ENCODE results near the gene PROC.

PROC gene

GRCh38 chr2:127418300-127419111 is at the start of gene PROC:
TSS of gene PROC (plus strand) at chr2:127418427. CDS start at chr2:127419943, 1,516 bp downstream.
- no peak for DNase-seq (ENCODE audit: low read depth)

- DNase-seq (ENCODE audit: low read depth) = no peak
These were observed 48.2 kb upstream of the PROC start for GRCh38 chr2:127370010-127370409.

GRCh38 chr2:127371037-127371436 is 47.2 kb upstream of the PROC start:
- DNase-seq (ENCODE audit: low read depth) = no peak

GRCh38 chr2:127373362-127374083 is 44.7 kb upstream of the PROC start:
- DNase-seq (ENCODE audit: low read depth) = no peak

- no peak for DNase-seq (ENCODE audit: low read depth)
These were observed 42.0 kb upstream of the PROC start for GRCh38 chr2:127376257-127376656.

GRCh38 chr2:127377262-127377661 is 41.0 kb upstream of the PROC start:
- no peak for DNase-seq (ENCODE audit: low read depth)

- DNase-seq (ENCODE audit: low read depth) = no peak
These were observed 39.5 kb upstream of the PROC start for GRCh38 chr2:127378720-127379119.

GRCh38 chr2:127379712-127380355 is 38.4 kb upstream of the PROC start:
- DNase-seq (ENCODE audit: low read depth) = no peak

- no peak for DNase-seq (ENCODE audit: low read depth)
These were observed 36.5 kb upstream of the PROC start for GRCh38 chr2:127381762-127382161.

- no peak for DNase-seq (ENCODE audit: low read depth)
These were observed 35.4 kb upstream of the PROC start for GRCh38 chr2:127382831-127383230.

GRCh38 chr2:127384529-127384928 is 33.7 kb upstream of the PROC start:
- DNase-seq (ENCODE audit: low read depth) = no peak

- no peak for DNase-seq (ENCODE audit: low read depth)
These were observed 32.0 kb upstream of the PROC start for GRCh38 chr2:127386246-127386645.

GRCh38 chr2:127386764-127387654 is 31.2 kb upstream of the PROC start:
- DNase-seq (ENCODE audit: low read depth) = peak; percentile 62

- peak; percentile 93 for DNase-seq (ENCODE audit: low read depth)
These were observed 30.4 kb upstream of the PROC start, which contains the start of gene MAP3K2 for GRCh38 chr2:127387655-127388422. TSS of gene MAP3K2 (minus strand) at chr2:127387975. CDS start at chr2:127343129, 44,846 bp downstream.

GRCh38 chr2:127388423-127389164 is 29.6 kb upstream of the PROC start:
- DNase-seq (ENCODE audit: low read depth) = no peak

GRCh38 chr2:127389778-127390435 is 28.3 kb upstream of the PROC start:
- no peak for DNase-seq (ENCODE audit: low read depth)

- no peak for DNase-seq (ENCODE audit: low read depth)
These were observed 25.9 kb upstream of the PROC start for GRCh38 chr2:127392133-127392827.

GRCh38 chr2:127392828-127393578 is 25.2 kb upstream of the PROC start:
- DNase-seq (ENCODE audit: low read depth) = no peak

All from stimulated activated CD8-positive, alpha-beta memory T cell treated with anti-CD3 and anti-CD28 coated beads, Interleukin-12 subunit alpha, Interleukin-12 subunit beta, amount 100 ng/mL, for 1 hour (primary cell).